ENCODE results near the gene DLST. TPM values are rescaled to one million over a fixed set of nuclear protein-coding genes. Genes with fewer than 3 reads are reported as not detected.

DLST gene
- total RNA-seq, 1 donor from 2014 or later: 52.2 TPM

- Histone ChIP-seq H3K4me3 (no peak overlapping the region), H3K4me1 (no peaks in the 10 kb centered on the region), H3K27ac (no peak overlapping the region), H3K27me3 (no peaks in the 10 kb centered on the region), H4K20me1 (ENCODE audit: low read depth) (no peaks in the 10 kb centered on the region), H3K79me2 (ENCODE audit: low read depth) (no peaks in the 10 kb centered on the region), H3K4me2 (no peak overlapping the region), H3F3A (ENCODE audit: low read depth) (no peaks in the 10 kb centered on the region), H2AFZ (replicated peaks) (no peak overlapping the region), H3K9ac (no peak overlapping the region), H3K9me3 (ENCODE audit: low read depth) (no peaks in the 10 kb centered on the region), H3K36me3 (no peaks in the 10 kb centered on the region)
- H3K36me3 Mint-ChIP-seq: no peaks in the 10 kb centered on the region
- no peaks in the 10 kb centered on the region for H3K9me3 Mint-ChIP-seq
- no peaks in the 10 kb centered on the region for H3K4me1 Mint-ChIP-seq
- peaks cover 5% of the 10 kb centered on the region for H3K27me3 Mint-ChIP-seq (ENCODE audit: insufficient read depth, low read depth)
- no peak overlapping the region for H3K27ac Mint-ChIP-seq
- DNase-seq (ENCODE audit: low spot score): no peak
- no peak overlapping the region for H3K4me3 Mint-ChIP-seq
- TF ChIP-seq EZH2 (IDR thresholded peaks at IDR 0.05) (no peak), CTCF (IDR thresholded peaks at IDR 0.05) (no peak), EZH2phosphoT487 (IDR thresholded peaks at IDR 0.05) (no peak)
Observed at GRCh38 chr14:74868739-74869138, 13.0 kb upstream of the DLST start.

GRCh38 chr14:74871819-74872218 is 9.9 kb upstream of the DLST start:
- H3F3A ChIP-seq (ENCODE audit: low read depth): no peaks in the 10 kb centered on the region
- Mint-ChIP-seq H3K27ac (no peak overlapping the region), H3K4me1 (no peaks in the 10 kb centered on the region), H3K27me3 (ENCODE audit: insufficient read depth, low read depth) (peaks cover 3% of the 10 kb centered on the region), H3K4me3 (no peak overlapping the region), H3K36me3 (no peaks in the 10 kb centered on the region), H3K9me3 (no peaks in the 10 kb centered on the region)
- no peak overlapping the region for H3K9ac ChIP-seq
- H4K20me1 ChIP-seq (ENCODE audit: low read depth): no peaks in the 10 kb centered on the region
- no peak for DNase-seq (ENCODE audit: low spot score)
- H3K27ac ChIP-seq: no peak overlapping the region
- no peak for TF ChIP-seq CTCF (IDR thresholded peaks at IDR 0.05)
- TF ChIP-seq EZH2phosphoT487 (IDR thresholded peaks at IDR 0.05): no peak
- TF ChIP-seq EZH2 (IDR thresholded peaks at IDR 0.05): no peak
- H3K27me3 ChIP-seq: no peaks in the 10 kb centered on the region
- H3K4me3 ChIP-seq: no peak overlapping the region
- H3K4me2 ChIP-seq: no peak overlapping the region
- no peak overlapping the region for H2AFZ ChIP-seq (replicated peaks)
- no peaks in the 10 kb centered on the region for H3K79me2 ChIP-seq (ENCODE audit: low read depth)
- no peaks in the 10 kb centered on the region for H3K9me3 ChIP-seq (ENCODE audit: low read depth)
- no peaks in the 10 kb centered on the region for H3K36me3 ChIP-seq
- no peaks in the 10 kb centered on the region for H3K4me1 ChIP-seq

GRCh38 chr14:74875204-74875603 is 6.5 kb upstream of the DLST start:
- Mint-ChIP-seq H3K27me3 (ENCODE audit: insufficient read depth, low read depth) (no peaks in the 10 kb centered on the region), H3K4me1 (peaks cover 9% of the 10 kb centered on the region), H3K9me3 (no peaks in the 10 kb centered on the region), H3K27ac (no peak overlapping the region), H3K36me3 (no peaks in the 10 kb centered on the region), H3K4me3 (no peak overlapping the region)
- Histone ChIP-seq H3K9ac (no peak overlapping the region), H3K9me3 (ENCODE audit: low read depth) (no peaks in the 10 kb centered on the region), H3K36me3 (no peaks in the 10 kb centered on the region), H3F3A (ENCODE audit: low read depth) (no peaks in the 10 kb centered on the region), H3K4me1 (no peaks in the 10 kb centered on the region), H4K20me1 (ENCODE audit: low read depth) (no peaks in the 10 kb centered on the region), H3K4me3 (no peak overlapping the region), H2AFZ (replicated peaks) (no peak overlapping the region), H3K27ac (no peak overlapping the region), H3K27me3 (no peaks in the 10 kb centered on the region), H3K4me2 (no peak overlapping the region), H3K79me2 (ENCODE audit: low read depth) (no peaks in the 10 kb centered on the region)
- no peak for TF ChIP-seq CTCF (IDR thresholded peaks at IDR 0.05)
- TF ChIP-seq EZH2 (IDR thresholded peaks at IDR 0.05): no peak
- TF ChIP-seq EZH2phosphoT487 (IDR thresholded peaks at IDR 0.05): no peak
- no peak for DNase-seq (ENCODE audit: low spot score)
